Brain microvascular endothelial cell (primary cell): ENCODE measurements around the gene PRSS38.
"Not testable (repeated sequence)": the region's sequence is repeated elsewhere in the genome, so short reads cannot be mapped to it uniquely, and the experiment has no call there.

Experiments used
- DNase-seq: peaks from one replicate; pipeline ENCODE4 v3.0.0-alpha.2; 2020
- H3K27ac ChIP-seq: fragments of 250-450 bp; sonication (Bioruptor Pico); 2 replicates; pipeline ENCODE4 v1.5.1; 2020; ENCODE audit warnings: mild to moderate bottlenecking, moderate library complexity
- H3K27me3 ChIP-seq: fragments of 250-450 bp; sonication (Bioruptor Pico); replicated peaks from 2 replicates; pipeline ENCODE4 v1.5.1; 2020; ENCODE audit warnings: mild to moderate bottlenecking
- H3K36me3 ChIP-seq: fragments of 250-450 bp; sonication (Bioruptor Pico); replicated peaks from 2 replicates; pipeline ENCODE4 v1.5.1; 2020; ENCODE audit warnings: mild to moderate bottlenecking
- H3K4me3 ChIP-seq: 2 replicates; pipeline ENCODE4 v1.5.1; 2011; ENCODE audit warnings: low read depth, mild to moderate bottlenecking, control low read depth, low read length, moderate library complexity
- in situ Hi-C: cut with HindIII; loops from 2 replicates; pipeline ENCODE4 v1.10.0; 2017; ENCODE audit warnings: low sequenced_read_pairs, low pct_ligation_motif_present
- TF ChIP-seq, protein P1 (sequence below): IDR thresholded peaks from 2 replicates; pipeline ENCODE4 v1.5.1; 2011; ENCODE audit warnings: low read depth, mild to moderate bottlenecking, moderate library complexity, low read length, control low read depth, inconsistent platforms; ENCODE audit errors: missing control alignments

Gene PRSS38

DNA sequence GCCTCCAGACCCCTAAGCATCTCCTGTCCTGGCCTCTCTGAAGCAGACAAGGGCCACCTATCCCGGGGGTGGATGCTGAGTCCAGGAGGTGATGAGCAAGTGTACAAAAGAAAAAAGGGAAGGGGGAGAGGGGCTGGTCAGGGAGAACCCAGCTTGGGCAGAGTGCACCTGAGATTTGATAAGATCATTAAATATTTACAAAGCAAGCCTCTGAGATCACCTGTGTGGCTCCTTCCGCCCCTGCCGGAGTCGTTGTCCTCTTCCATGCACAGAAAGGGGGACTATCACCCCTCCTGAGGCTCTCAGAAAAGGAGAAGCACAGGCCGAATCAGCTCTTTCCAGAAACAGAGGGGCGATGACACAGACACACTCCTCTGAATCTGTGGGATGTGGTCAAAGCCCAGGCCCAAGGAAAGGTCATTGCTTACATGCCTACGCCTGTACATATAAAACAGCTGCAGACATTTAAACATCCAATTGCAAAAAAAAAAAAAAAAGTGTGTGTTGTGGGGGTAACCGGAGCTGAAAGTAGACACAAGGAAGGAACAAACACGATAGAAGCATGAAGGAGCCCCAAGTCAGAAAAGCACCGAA, 30.9 kb downstream of the PRSS38 start:
- DNase-seq: no peak
- TF ChIP-seq, protein P1, sequence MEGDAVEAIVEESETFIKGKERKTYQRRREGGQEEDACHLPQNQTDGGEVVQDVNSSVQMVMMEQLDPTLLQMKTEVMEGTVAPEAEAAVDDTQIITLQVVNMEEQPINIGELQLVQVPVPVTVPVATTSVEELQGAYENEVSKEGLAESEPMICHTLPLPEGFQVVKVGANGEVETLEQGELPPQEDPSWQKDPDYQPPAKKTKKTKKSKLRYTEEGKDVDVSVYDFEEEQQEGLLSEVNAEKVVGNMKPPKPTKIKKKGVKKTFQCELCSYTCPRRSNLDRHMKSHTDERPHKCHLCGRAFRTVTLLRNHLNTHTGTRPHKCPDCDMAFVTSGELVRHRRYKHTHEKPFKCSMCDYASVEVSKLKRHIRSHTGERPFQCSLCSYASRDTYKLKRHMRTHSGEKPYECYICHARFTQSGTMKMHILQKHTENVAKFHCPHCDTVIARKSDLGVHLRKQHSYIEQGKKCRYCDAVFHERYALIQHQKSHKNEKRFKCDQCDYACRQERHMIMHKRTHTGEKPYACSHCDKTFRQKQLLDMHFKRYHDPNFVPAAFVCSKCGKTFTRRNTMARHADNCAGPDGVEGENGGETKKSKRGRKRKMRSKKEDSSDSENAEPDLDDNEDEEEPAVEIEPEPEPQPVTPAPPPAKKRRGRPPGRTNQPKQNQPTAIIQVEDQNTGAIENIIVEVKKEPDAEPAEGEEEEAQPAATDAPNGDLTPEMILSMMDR: no peak
- Histone ChIP-seq H3K27ac (no peak overlapping the region), H3K4me3 (no peak overlapping the region), H3K27me3 (no peaks in the 10 kb centered on the region), H3K36me3 (no peaks in the 10 kb centered on the region)
- in situ Hi-C loops: no loop called here

DNA sequence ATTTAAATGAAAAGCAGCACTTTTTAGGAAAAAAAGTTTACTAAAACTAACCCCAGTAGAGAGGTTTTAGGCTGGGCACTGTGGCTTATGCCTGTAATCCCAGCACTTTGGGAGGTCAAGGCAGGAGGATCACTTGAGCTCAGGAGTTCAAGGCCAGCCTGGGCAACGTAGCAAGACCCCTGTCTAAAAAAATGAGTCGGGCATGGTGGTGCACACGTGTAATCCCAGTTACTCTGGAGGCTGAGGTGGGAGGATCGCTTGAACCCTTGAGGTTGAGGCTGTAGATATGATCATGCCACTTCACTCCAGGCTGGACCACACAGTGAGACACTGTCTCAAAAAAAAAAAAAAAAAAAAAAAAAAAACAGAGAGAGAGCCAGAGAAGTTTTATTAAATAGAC, 31.6 kb downstream of the PRSS38 start:
- H3K4me3 ChIP-seq, H3K36me3 ChIP-seq, H3K27ac ChIP-seq, DNase-seq, H3K27me3 ChIP-seq, in situ Hi-C loops: not testable (repeated sequence)

DNA sequence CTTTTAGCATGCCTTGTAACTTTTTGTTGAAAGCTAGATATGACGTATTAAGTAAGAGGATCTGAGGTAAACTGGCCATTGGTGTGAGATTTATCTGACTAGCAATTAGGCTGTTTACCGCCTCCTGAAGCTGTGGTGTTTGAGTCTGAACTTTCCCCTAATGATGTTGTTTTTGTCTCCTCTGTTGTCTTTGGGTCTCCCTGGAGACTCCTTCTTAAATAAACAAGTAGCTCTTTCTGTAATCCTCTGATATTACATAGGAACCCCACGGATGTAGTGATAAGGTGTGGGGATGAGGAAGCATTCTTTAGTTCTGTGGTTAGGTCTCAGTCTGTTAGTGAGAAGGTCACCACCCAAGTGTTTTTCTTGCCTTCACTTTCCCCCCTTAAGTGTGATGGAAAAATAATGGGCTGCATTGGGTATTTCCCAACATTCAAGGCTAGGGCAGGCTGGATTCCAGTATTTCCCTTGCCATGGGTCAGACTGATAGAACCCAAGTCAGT, 33.0 kb downstream of the PRSS38 start:
- no peaks in the 10 kb centered on the region for H3K27me3 ChIP-seq
- no peak overlapping the region for H3K4me3 ChIP-seq
- TF ChIP-seq, protein P1: no peak
- no peaks in the 10 kb centered on the region for H3K36me3 ChIP-seq
- H3K27ac ChIP-seq: no peak overlapping the region
- DNase-seq: no peak
- in situ Hi-C loops: no loop called here

- TF ChIP-seq, protein P1: no peak
- Histone ChIP-seq H3K4me3 (no peak overlapping the region), H3K27ac (no peak overlapping the region), H3K36me3 (no peaks in the 10 kb centered on the region), H3K27me3 (no peaks in the 10 kb centered on the region)
- DNase-seq: no peak
- in situ Hi-C loops: no loop called here
These were observed 33.8 kb downstream of the PRSS38 start for GRCh38 chr1:227849251-227849650.

DNA sequence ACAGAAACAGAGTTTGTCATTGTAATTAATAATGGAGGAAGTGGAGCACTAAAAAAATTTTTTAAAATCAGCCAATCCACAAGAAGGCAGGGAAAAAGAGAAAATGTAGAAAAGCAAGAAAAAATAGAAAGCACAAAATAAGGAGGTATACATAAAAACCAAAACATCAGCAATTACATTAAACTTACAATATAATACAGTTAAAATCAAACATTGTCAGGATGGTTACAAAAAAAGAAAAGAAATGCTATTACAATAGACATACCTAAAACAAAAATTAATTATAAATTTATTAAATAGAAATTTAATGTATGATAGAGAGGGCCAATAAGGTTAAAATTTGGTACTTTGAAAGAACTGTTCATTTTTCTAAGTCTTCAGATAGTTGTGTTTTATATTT, 38.7 kb downstream of the PRSS38 start:
- Histone ChIP-seq H3K36me3 (no peaks in the 10 kb centered on the region), H3K27me3 (no peaks in the 10 kb centered on the region), H3K27ac (no peak overlapping the region), H3K4me3 (no peak overlapping the region)
- TF ChIP-seq, protein P1: no peak
- in situ Hi-C loops: no loop called here
- no peak for DNase-seq

- no peaks in the 10 kb centered on the region for H3K36me3 ChIP-seq
- TF ChIP-seq, protein P1: no peak
- DNase-seq: no peak
- H3K27me3 ChIP-seq: no peaks in the 10 kb centered on the region
- in situ Hi-C loops: no loop called here
- no peak overlapping the region for H3K4me3 ChIP-seq
- no peak overlapping the region for H3K27ac ChIP-seq
These were observed 40.2 kb downstream of the PRSS38 start for GRCh38 chr1:227855687-227856086.
